HepG2 (cell line): ENCODE data around the gene IL24. TPM values are rescaled to one million over a fixed set of nuclear protein-coding genes. Genes with fewer than 3 reads are reported as not detected.

Source experiments
- HNF4G ChIP-seq, 2 experiments: sonication (generic) in 1 of 2; formaldehyde crosslinking in 1 of 2; IDR thresholded peaks; 2 replicates each; pipeline versions ENCODE4 v1.4.0 to v1.6.1; 2011 to 2020; ENCODE audit warnings: borderline replicate concordance in 2 of 2, low read depth in 2 of 2, mild to moderate bottlenecking in 2 of 2, low read length in 1 of 2, missing genetic modification reagents in 1 of 2, moderate library complexity in 1 of 2
- ISL2 ChIP-seq: sonication (generic); formaldehyde crosslinking; IDR thresholded peaks from 2 replicates; pipeline ENCODE4 v1.5.0; 2020; ENCODE audit warnings: missing genetic modification reagents
- PPARG ChIP-seq: conservative IDR thresholded peaks from 2 replicates; pipeline ENCODE4 v1.6.1; 2016; ENCODE audit warnings: missing biosample characterization, missing genetic modification reagents
- RNF2 ChIP-seq: fragments of 450-650 bp; conservative IDR thresholded peaks from 2 replicates; pipeline ENCODE4 v1.6.1; 2016; ENCODE audit warnings: low read depth
- SYNCRIP ChIP-seq: fragments of 200-400 bp; formaldehyde crosslinking; IDR thresholded peaks from 2 replicates; pipeline ENCODE4 v1.6.1; 2018; ENCODE audit warnings: mild to moderate bottlenecking, low read depth, low read length; ENCODE audit not compliant: insufficient read depth
- ZFY ChIP-seq: sonication (generic); formaldehyde crosslinking; IDR thresholded peaks from 2 replicates; pipeline ENCODE4 v1.4.0; 2020; ENCODE audit warnings: missing genetic modification reagents
- ZKSCAN8 ChIP-seq: IDR thresholded peaks from 2 replicates; pipeline ENCODE4 v1.6.1; 2016; ENCODE audit warnings: borderline replicate concordance, missing genetic modification reagents, missing compliant biosample characterization
- ZNF136 ChIP-seq: sonication (generic); formaldehyde crosslinking; IDR thresholded peaks from 2 replicates; pipeline ENCODE4 v1.8.1; 2022; ENCODE audit warnings: low read depth, mild to moderate bottlenecking, moderate library complexity, missing genetic modification reagents
- ZNF232 ChIP-seq: sonication (generic); formaldehyde crosslinking; IDR thresholded peaks from 2 replicates; pipeline ENCODE4 v1.4.0; 2020; ENCODE audit warnings: missing genetic modification reagents, borderline replicate concordance
- ZNF598 ChIP-seq: sonication (generic); formaldehyde crosslinking; IDR thresholded peaks from 2 replicates; pipeline ENCODE4 v1.5.1; 2020; ENCODE audit warnings: mild to moderate bottlenecking, missing genetic modification reagents, borderline replicate concordance
- ZNF883 ChIP-seq: sonication (generic); formaldehyde crosslinking; IDR thresholded peaks from 2 replicates; pipeline ENCODE4 v1.5.1; 2020; ENCODE audit warnings: mild to moderate bottlenecking, missing genetic modification reagents; ENCODE audit errors: not compliant biosample characterization
- ZSCAN31 ChIP-seq: sonication (generic); formaldehyde crosslinking; IDR thresholded peaks from 2 replicates; pipeline ENCODE4 v1.5.0; 2020; ENCODE audit warnings: low read depth, mild to moderate bottlenecking, missing genetic modification reagents
- polyA plus RNA-seq, 8 experiments: library from polyadenylated mRNA; depleted of rRNA in 3 of 8; stranded (reverse) in 7 of 8; unstranded in 1 of 8; fragments of >200 nt; fragmentation: Illumina TruSeq in 4 of 8; extraction: Trizol in 4 of 8; gene quantifications; 2 replicates each; pipeline versions ENCODE4 v1.2.1 to v1.2.3, GENCODE V29; 2011 to 2016; ENCODE audit warnings: low read depth in 4 of 8, missing spikeins in 1 of 8, mixed read lengths in 1 of 8; ENCODE audit not compliant: insufficient read depth in 1 of 8
- total RNA-seq, 5 experiments: library from RNA; depleted of rRNA; stranded (reverse); fragments of >200 nt; fragmentation: Illumina TruSeq; extraction: Trizol; gene quantifications; 2 replicates each; pipeline ENCODE4 v1.2.3, GENCODE V29; 2016; ENCODE audit warnings: low read depth in 1 of 5
- TF ChIP-seq, protein P1 (sequence below): IDR thresholded peaks from 2 replicates; pipeline ENCODE4 v1.6.1; 2016; ENCODE audit warnings: low read depth, missing genetic modification reagents, missing compliant biosample characterization
- TF ChIP-seq, protein P2 (sequence below): sonication (generic); formaldehyde crosslinking; conservative IDR thresholded peaks from 2 replicates; pipeline ENCODE4 v1.5.0; 2020; ENCODE audit warnings: missing genetic modification reagents
- TF ChIP-seq, protein P3 (sequence below): sonication (generic); formaldehyde crosslinking; IDR thresholded peaks from 2 replicates; pipeline ENCODE4 v1.4.0; 2020; ENCODE audit warnings: missing genetic modification reagents
- TF ChIP-seq, protein P4 (sequence below): sonication (generic); formaldehyde crosslinking; IDR thresholded peaks from 2 replicates; pipeline ENCODE4 v1.4.0; 2020; ENCODE audit warnings: missing genetic modification reagents, mild to moderate bottlenecking, borderline replicate concordance
- TF ChIP-seq, protein P5 (sequence below): IDR thresholded peaks from 2 replicates; pipeline ENCODE4 v1.6.1; 2016; ENCODE audit warnings: low read depth, control low read depth

Gene IL24
- total and polyA plus RNA-seq, 2 of the 13 experiments (the other 11 are each of a cell fraction or from before 2014, with no cell fraction given): not detected

DNA sequence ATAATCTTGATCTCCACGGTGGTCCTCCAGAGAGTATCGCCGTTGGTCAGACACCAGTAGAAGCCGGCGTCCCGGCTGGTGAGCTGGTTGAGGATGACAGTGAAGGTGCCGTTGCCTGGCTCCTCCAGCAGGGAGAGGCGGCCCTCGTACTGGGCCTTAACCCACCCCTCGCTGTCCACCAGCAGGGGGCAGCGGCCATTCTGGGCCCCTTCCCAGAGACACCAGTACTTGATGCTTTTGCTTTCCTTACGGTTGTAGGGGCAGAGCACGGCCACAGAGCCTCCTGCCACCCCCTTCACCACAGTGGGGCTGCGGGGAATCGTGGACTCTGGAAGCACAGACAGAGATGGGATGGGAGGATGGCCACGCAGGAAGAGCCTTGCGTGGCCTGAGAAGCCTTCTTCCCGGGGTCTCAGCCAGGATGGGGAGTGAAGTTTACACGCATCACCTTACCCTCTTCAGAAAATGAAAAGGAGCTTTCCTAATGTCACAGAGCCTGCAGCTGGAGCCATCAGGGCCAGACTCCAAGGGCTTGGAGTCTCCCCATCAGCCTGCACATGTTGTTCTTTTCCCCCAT, 38.3 kb downstream of the IL24 start (continued):
- TF ChIP-seq, protein P1, sequence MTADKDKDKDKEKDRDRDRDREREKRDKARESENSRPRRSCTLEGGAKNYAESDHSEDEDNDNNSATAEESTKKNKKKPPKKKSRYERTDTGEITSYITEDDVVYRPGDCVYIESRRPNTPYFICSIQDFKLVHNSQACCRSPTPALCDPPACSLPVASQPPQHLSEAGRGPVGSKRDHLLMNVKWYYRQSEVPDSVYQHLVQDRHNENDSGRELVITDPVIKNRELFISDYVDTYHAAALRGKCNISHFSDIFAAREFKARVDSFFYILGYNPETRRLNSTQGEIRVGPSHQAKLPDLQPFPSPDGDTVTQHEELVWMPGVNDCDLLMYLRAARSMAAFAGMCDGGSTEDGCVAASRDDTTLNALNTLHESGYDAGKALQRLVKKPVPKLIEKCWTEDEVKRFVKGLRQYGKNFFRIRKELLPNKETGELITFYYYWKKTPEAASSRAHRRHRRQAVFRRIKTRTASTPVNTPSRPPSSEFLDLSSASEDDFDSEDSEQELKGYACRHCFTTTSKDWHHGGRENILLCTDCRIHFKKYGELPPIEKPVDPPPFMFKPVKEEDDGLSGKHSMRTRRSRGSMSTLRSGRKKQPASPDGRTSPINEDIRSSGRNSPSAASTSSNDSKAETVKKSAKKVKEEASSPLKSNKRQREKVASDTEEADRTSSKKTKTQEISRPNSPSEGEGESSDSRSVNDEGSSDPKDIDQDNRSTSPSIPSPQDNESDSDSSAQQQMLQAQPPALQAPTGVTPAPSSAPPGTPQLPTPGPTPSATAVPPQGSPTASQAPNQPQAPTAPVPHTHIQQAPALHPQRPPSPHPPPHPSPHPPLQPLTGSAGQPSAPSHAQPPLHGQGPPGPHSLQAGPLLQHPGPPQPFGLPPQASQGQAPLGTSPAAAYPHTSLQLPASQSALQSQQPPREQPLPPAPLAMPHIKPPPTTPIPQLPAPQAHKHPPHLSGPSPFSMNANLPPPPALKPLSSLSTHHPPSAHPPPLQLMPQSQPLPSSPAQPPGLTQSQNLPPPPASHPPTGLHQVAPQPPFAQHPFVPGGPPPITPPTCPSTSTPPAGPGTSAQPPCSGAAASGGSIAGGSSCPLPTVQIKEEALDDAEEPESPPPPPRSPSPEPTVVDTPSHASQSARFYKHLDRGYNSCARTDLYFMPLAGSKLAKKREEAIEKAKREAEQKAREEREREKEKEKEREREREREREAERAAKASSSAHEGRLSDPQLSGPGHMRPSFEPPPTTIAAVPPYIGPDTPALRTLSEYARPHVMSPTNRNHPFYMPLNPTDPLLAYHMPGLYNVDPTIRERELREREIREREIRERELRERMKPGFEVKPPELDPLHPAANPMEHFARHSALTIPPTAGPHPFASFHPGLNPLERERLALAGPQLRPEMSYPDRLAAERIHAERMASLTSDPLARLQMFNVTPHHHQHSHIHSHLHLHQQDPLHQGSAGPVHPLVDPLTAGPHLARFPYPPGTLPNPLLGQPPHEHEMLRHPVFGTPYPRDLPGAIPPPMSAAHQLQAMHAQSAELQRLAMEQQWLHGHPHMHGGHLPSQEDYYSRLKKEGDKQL (CRISPR knock-in tag): no peak
- no peak for TF ChIP-seq ZFY
- no peak for TF ChIP-seq HNF4G (IDR thresholded peaks at IDR 0.05; ENCODE audit: borderline replicate concordance, low read depth, low read length)
- no peak for TF ChIP-seq HNF4G (CRISPR knock-in tag; IDR thresholded peaks at IDR 0.05; ENCODE audit: borderline replicate concordance, low read depth)
- TF ChIP-seq, protein P2, sequence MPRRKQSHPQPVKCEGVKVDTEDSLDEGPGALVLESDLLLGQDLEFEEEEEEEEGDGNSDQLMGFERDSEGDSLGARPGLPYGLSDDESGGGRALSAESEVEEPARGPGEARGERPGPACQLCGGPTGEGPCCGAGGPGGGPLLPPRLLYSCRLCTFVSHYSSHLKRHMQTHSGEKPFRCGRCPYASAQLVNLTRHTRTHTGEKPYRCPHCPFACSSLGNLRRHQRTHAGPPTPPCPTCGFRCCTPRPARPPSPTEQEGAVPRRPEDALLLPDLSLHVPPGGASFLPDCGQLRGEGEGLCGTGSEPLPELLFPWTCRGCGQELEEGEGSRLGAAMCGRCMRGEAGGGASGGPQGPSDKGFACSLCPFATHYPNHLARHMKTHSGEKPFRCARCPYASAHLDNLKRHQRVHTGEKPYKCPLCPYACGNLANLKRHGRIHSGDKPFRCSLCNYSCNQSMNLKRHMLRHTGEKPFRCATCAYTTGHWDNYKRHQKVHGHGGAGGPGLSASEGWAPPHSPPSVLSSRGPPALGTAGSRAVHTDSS (CRISPR knock-in tag): no peak
- TF ChIP-seq, protein P3, sequence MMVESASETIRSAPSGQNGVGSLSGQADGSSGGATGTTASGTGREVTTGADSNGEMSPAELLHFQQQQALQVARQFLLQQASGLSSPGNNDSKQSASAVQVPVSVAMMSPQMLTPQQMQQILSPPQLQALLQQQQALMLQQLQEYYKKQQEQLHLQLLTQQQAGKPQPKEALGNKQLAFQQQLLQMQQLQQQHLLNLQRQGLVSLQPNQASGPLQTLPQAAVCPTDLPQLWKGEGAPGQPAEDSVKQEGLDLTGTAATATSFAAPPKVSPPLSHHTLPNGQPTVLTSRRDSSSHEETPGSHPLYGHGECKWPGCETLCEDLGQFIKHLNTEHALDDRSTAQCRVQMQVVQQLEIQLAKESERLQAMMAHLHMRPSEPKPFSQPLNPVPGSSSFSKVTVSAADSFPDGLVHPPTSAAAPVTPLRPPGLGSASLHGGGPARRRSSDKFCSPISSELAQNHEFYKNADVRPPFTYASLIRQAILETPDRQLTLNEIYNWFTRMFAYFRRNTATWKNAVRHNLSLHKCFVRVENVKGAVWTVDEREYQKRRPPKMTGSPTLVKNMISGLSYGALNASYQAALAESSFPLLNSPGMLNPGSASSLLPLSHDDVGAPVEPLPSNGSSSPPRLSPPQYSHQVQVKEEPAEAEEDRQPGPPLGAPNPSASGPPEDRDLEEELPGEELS: no peak
- no peak for TF ChIP-seq RNF2
- no peak for TF ChIP-seq ISL2 (CRISPR knock-in tag)
- 0 out of 2 replicates have a peak, but pooled peaks have one; percentile 44 for TF ChIP-seq PPARG (CRISPR knock-in tag)
- no peak for TF ChIP-seq ZNF598 (CRISPR knock-in tag)
- TF ChIP-seq ZSCAN31 (CRISPR knock-in tag): no peak
- TF ChIP-seq ZKSCAN8 (CRISPR knock-in tag): no peak
- TF ChIP-seq ZNF883: no peak
- TF ChIP-seq, protein P4, sequence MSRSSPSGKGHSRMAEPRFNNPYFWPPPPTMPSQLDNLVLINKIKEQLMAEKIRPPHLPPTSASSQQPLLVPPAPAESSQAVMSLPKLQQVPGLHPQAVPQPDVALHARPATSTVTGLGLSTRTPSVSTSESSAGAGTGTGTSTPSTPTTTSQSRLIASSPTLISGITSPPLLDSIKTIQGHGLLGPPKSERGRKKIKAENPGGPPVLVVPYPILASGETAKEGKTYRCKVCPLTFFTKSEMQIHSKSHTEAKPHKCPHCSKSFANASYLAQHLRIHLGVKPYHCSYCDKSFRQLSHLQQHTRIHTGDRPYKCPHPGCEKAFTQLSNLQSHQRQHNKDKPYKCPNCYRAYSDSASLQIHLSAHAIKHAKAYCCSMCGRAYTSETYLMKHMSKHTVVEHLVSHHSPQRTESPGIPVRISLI (CRISPR knock-in tag): no peak
- TF ChIP-seq ZNF136 (CRISPR knock-in tag): no peak
- TF ChIP-seq, protein P5, sequence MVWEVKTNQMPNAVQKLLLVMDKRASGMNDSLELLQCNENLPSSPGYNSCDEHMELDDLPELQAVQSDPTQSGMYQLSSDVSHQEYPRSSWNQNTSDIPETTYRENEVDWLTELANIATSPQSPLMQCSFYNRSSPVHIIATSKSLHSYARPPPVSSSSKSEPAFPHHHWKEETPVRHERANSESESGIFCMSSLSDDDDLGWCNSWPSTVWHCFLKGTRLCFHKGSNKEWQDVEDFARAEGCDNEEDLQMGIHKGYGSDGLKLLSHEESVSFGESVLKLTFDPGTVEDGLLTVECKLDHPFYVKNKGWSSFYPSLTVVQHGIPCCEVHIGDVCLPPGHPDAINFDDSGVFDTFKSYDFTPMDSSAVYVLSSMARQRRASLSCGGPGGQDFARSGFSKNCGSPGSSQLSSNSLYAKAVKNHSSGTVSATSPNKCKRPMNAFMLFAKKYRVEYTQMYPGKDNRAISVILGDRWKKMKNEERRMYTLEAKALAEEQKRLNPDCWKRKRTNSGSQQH: no peak
- TF ChIP-seq SYNCRIP: no peak
- no peak for TF ChIP-seq ZNF232 (CRISPR knock-in tag)
